GM23248 (cell line): Measurements from ENCODE around the gene TAOK3. TPM values are rescaled to one million over a fixed set of nuclear protein-coding genes. Genes with fewer than 3 reads are reported as not detected.
"Not testable (repeated sequence)": the region's sequence is repeated elsewhere in the genome, so short reads cannot be mapped to it uniquely, and the experiment has no call there.

ENCODE experiments used
- DNase-seq: peaks from one replicate; pipeline ENCODE4 v3.0.0-alpha.2; 2015
- H2AFZ ChIP-seq: fragments of 200-600 bp; sonication (generic); 2 replicates; pipeline ENCODE4 v1.6.1; 2016; ENCODE audit warnings: antibody characterized with exemption
- H3F3A ChIP-seq: fragments of 200-600 bp; sonication (generic); 2 replicates; pipeline ENCODE4 v1.6.1; 2016; ENCODE audit warnings: mild to moderate bottlenecking, antibody characterized with exemption, mixed run types; ENCODE audit not compliant: insufficient read depth
- H3K27ac ChIP-seq: fragments of 200-600 bp; sonication (generic); 2 replicates; pipeline ENCODE4 v1.5.1; 2016; ENCODE audit warnings: mild to moderate bottlenecking
- H3K27me3 ChIP-seq: fragments of 200-600 bp; sonication (generic); replicated peaks from 2 replicates; pipeline ENCODE4 v1.6.1; 2016; ENCODE audit warnings: mild to moderate bottlenecking; ENCODE audit not compliant: insufficient read depth
- H3K36me3 ChIP-seq: fragments of 200-600 bp; sonication (generic); 2 replicates; pipeline ENCODE4 v1.6.1; 2016; ENCODE audit warnings: low read depth, mild to moderate bottlenecking
- H3K4me1 ChIP-seq: fragments of 200-600 bp; sonication (generic); 2 replicates; pipeline ENCODE4 v1.6.1; 2016; ENCODE audit warnings: mild to moderate bottlenecking; ENCODE audit not compliant: insufficient read depth
- H3K4me2 ChIP-seq: fragments of 200-600 bp; sonication (generic); one replicate; pipeline ENCODE4 v1.6.1; 2016; ENCODE audit warnings: mild to moderate bottlenecking; ENCODE audit not compliant: unreplicated experiment
- H3K4me3 ChIP-seq: fragments of 200-600 bp; sonication (generic); 2 replicates; pipeline ENCODE4 v1.5.1; 2016; ENCODE audit warnings: mild to moderate bottlenecking
- H3K79me2 ChIP-seq: fragments of 200-600 bp; sonication (generic); 2 replicates; pipeline ENCODE4 v1.6.1; 2016; ENCODE audit warnings: mild to moderate bottlenecking; ENCODE audit not compliant: insufficient read depth
- H3K9ac ChIP-seq: fragments of 200-600 bp; sonication (generic); 2 replicates; pipeline ENCODE4 v1.6.1; 2016; ENCODE audit warnings: mild to moderate bottlenecking
- H3K9me2 ChIP-seq: fragments of 200-600 bp; sonication (generic); 2 replicates; pipeline ENCODE4 v1.6.1; 2016; ENCODE audit warnings: mixed run types, mild to moderate bottlenecking, moderate library complexity; ENCODE audit not compliant: insufficient read depth
- H3K9me3 ChIP-seq: fragments of 200-600 bp; sonication (generic); one replicate; pipeline ENCODE4 v1.6.1; 2017; ENCODE audit warnings: low read depth
- H4K20me1 ChIP-seq: fragments of 200-600 bp; sonication (generic); 2 replicates; pipeline ENCODE4 v1.6.0; 2016; ENCODE audit not compliant: insufficient read depth
- EZH2 ChIP-seq: fragments of 200-600 bp; sonication (generic); IDR thresholded peaks from 2 replicates; pipeline ENCODE4 v1.6.1; 2018; ENCODE audit warnings: antibody characterized with exemption, mild to moderate bottlenecking; ENCODE audit not compliant: insufficient read depth, poor library complexity, severe bottlenecking
- EZH2phosphoT487 ChIP-seq: fragments of 200-600 bp; sonication (generic); IDR thresholded peaks from 2 replicates; pipeline ENCODE4 v1.6.1; 2018; ENCODE audit warnings: antibody characterized with exemption, moderate library complexity, mild to moderate bottlenecking, low read depth; ENCODE audit not compliant: insufficient read depth
- WGBS, 2 experiments: methylation state at CpG; one replicate each; pipeline ENCODE4 v1.1.6; 2015 to 2017; ENCODE audit warnings: low lambda C conversion rate in 2 of 2, low coverage in 1 of 2; ENCODE audit errors: missing lambda C conversion rate in 2 of 2; 5-methylcytosine and 5-hydroxymethylcytosine counted together
- in situ Hi-C: fragments of 300-500 bp; cut with MboI; formaldehyde crosslinking; loops from 2 replicates; pipeline ENCODE4 v1.15.0; 2020
- polyA plus RNA-seq: library from polyadenylated mRNA; unstranded; fragments of >200 nt; fragmentation: Nextera tagmentation; extraction: Ambion mirVana; gene quantifications from 2 replicates; pipeline ENCODE4 v1.2.1, GENCODE V29; 2016
- total RNA-seq: library from RNA; depleted of rRNA; stranded (reverse); fragments of >200 nt; shearing (Covaris generic); gene quantifications from 2 replicates; pipeline ENCODE4 v1.2.3, GENCODE V29; 2014

Gene TAOK3
- total and polyA plus RNA-seq, 2 experiments from 2014 or later, result 17.8 to 49.8 TPM

DNA sequence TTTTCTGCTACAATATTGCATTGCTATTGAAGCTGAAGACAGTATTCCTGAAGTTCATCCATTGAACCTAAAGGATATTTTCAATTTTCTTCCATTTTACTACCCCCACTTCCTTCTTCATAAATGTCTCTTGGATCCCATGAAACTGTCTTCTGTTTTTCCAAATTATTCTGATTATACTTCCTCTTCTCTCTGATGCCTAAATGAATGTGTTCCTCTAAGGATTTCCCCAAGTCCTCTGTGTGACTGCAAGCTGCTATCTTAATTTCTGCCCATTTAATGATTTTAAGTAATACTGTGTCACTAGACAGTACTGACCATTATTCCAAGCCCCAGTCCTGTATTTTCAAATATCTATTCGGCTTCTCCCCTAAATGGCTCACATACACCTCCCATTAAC lies 102.9 kb downstream of the TAOK3 start:
- H3K4me2 ChIP-seq, result no peak overlapping the region
- no peak overlapping the region for H3K27ac ChIP-seq
- no peak overlapping the region for H2AFZ ChIP-seq
- H3K9ac ChIP-seq, result no peak overlapping the region
- H3K36me3 ChIP-seq, result 0 out of 2 replicates have a peak, but pooled peaks cover 6% of the 10 kb centered on the region
- no peaks in the 10 kb centered on the region for H3K4me1 ChIP-seq
- no peak for DNase-seq
- TF ChIP-seq EZH2 (no peak), EZH2phosphoT487 (no peak)
- peaks cover 6% of the 10 kb centered on the region; the same call in 1 of the 2 replicates for H3F3A ChIP-seq
- 94 to 97% methylated on average over 1 of the region's 1 CpG for WGBS, 2 experiments
- H3K79me2 ChIP-seq, result peaks cover 50% of the 10 kb centered on the region
- no peaks in the 10 kb centered on the region for H4K20me1 ChIP-seq
- H3K9me3 ChIP-seq, result no peaks in the 10 kb centered on the region
- in situ Hi-C loops, result no loop called here
- H3K4me3 ChIP-seq, result no peak overlapping the region
- H3K9me2 ChIP-seq, result no peaks in the 10 kb centered on the region
- no peaks in the 10 kb centered on the region for H3K27me3 ChIP-seq

DNA sequence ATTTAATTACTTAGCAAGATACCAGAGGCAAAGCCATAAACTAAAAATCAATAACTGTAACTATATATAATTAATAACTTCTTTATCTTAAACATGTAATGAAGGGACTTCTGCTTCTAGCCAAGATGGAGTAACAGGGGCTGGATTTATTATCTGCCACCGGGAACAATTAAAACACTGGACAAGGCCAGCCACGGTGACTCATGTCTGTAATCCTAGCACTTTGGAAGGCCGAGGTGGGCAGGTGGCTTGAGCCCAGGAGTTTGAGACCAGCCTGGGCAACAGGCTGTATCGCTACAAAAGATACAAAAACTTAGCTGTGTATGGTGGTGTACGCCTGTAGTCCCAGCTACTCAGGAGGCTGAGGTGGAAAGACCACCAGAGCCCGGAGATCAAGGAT lies 113.6 kb downstream of the TAOK3 start:
- Histone ChIP-seq H4K20me1 (no peaks in the 10 kb centered on the region), H3K27me3 (no peaks in the 10 kb centered on the region), H3K27ac (no peak overlapping the region), H3K4me3 (no peak overlapping the region), H3K9me3 (no peaks in the 10 kb centered on the region), H3K4me2 (no peak overlapping the region), H3K36me3 (0 out of 2 replicates have a peak, but pooled peaks cover 4% of the 10 kb centered on the region), H3K79me2 (peaks cover 40% of the 10 kb centered on the region), H3K9ac (no peak overlapping the region), H3K4me1 (no peaks in the 10 kb centered on the region; the same call in 1 of the 2 replicates), H2AFZ (no peak overlapping the region), H3F3A (peaks cover 6% of the 10 kb centered on the region; the same call in 1 of the 2 replicates), H3K9me2 (no peaks in the 10 kb centered on the region)
- no peak for DNase-seq
- in situ Hi-C loops, result no loop called here
- 75 to 76% methylated on average over 6 of the region's 6 CpGs for WGBS, 2 experiments
- TF ChIP-seq EZH2 (no peak), EZH2phosphoT487 (no peak)

DNA sequence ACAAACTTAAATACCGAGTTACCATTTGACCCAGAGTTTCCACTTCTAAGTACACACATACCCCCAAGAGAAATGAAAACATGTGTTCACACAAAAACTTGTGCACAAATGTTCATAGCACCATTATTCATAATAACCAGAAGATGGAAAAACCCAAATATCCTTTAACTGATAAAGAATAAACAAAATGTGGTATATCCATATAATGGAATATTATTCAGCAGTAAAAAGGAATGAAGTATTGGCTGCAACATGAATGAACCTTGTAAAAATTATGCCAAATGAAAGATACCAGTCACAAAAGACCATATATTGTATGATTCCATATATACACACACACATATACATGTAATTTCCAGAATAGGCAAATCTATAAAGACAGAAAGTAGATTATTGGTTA lies 116.4 kb downstream of the TAOK3 start:
- Histone ChIP-seq H2AFZ (no peak overlapping the region), H3K27ac (no peak overlapping the region), H4K20me1 (no peaks in the 10 kb centered on the region), H3F3A (no peaks in the 10 kb centered on the region), H3K79me2 (peaks cover 40% of the 10 kb centered on the region), H3K4me3 (no peak overlapping the region), H3K9me3 (no peaks in the 10 kb centered on the region), H3K4me2 (no peak overlapping the region), H3K9me2 (no peaks in the 10 kb centered on the region), H3K36me3 (0 out of 2 replicates have a peak, but pooled peaks cover 4% of the 10 kb centered on the region), H3K27me3 (no peaks in the 10 kb centered on the region), H3K9ac (no peak overlapping the region), H3K4me1 (no peaks in the 10 kb centered on the region)
- 94% methylated on average over 1 of the region's 1 CpG for WGBS, 2 experiments
- DNase-seq, result no peak
- in situ Hi-C loops, result no loop called here
- no peak for TF ChIP-seq EZH2
- no peak for TF ChIP-seq EZH2phosphoT487

DNA sequence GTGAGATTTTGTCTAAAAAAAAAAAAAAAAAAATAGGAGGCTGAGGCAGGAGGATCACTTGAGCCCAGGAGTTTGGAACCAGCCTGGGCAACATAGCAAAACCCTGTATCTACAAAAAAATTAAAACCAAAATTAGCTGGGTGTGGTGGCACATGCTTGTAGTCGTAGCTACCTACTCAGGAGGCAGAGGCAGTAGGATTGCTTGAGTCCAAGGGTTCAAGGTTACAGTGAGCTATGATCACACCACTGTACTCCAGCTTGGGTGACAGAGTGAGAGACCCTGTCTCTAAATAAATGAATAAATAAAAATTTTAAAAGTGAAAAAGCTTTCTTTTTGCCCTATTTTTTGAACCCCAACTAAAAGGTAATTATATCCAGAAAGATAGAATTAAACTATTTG lies 123.2 kb downstream of the TAOK3 start:
- no peaks in the 10 kb centered on the region for H3K9me3 ChIP-seq
- no peaks in the 10 kb centered on the region for H4K20me1 ChIP-seq
- 100% methylated on average over 1 of the region's 1 CpG for WGBS, 2 experiments
- TF ChIP-seq EZH2, result no peak
- H3K9ac ChIP-seq, result no peak overlapping the region
- H3K4me2 ChIP-seq, result no peak overlapping the region
- H3K4me3 ChIP-seq, result no peak overlapping the region
- no peaks in the 10 kb centered on the region for H3K9me2 ChIP-seq
- H3K36me3 ChIP-seq, result 0 out of 2 replicates have a peak, but pooled peaks cover 3% of the 10 kb centered on the region
- peaks cover 3% of the 10 kb centered on the region; the same call in 1 of the 2 replicates for H3K79me2 ChIP-seq
- no peaks in the 10 kb centered on the region for H3K4me1 ChIP-seq
- in situ Hi-C loops, result no loop called here
- no peak overlapping the region for H3K27ac ChIP-seq
- no peaks in the 10 kb centered on the region for H3F3A ChIP-seq
- no peak overlapping the region for H2AFZ ChIP-seq
- H3K27me3 ChIP-seq, result no peaks in the 10 kb centered on the region
- DNase-seq, result no peak

DNA sequence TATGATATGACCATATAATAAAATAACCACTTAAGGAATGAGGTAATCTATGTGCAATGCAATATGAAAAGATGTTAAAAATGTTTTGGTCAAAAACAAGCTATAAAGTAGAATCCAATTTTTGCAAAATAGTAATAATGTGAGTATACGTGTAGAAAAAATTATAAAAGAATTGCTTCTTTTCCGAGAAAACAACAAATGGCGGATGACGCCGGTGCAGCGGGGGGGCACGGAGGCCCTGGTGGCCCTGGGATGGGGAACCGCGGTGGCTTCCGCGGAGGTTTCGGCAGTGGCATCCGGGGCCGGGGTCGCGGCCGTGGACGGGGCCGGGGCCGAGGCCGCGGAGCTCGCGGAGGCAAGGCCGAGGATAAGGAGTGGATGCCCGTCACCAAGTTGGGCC lies 126.8 kb downstream of the TAOK3 start:
- DNase-seq, in situ Hi-C loops, H2AFZ ChIP-seq, H3K79me2 ChIP-seq, H3F3A ChIP-seq, H3K4me2 ChIP-seq, H3K36me3 ChIP-seq, H4K20me1 ChIP-seq, H3K27me3 ChIP-seq, H3K9ac ChIP-seq, H3K27ac ChIP-seq, H3K9me3 ChIP-seq, H3K9me2 ChIP-seq, H3K4me1 ChIP-seq, H3K4me3 ChIP-seq: not testable (repeated sequence)
- WGBS, 2 experiments, result 98 to 100% methylated on average over 10 to 26 of the region's 26 CpGs
